GM19238 (cell line): Measurements from ENCODE around the gene OSBPL6.
"Not testable (repeated sequence)": the region's sequence is repeated elsewhere in the genome, so short reads cannot be mapped to it uniquely, and the experiment has no call there.

Experiments used
- DNase-seq: peaks from one replicate; pipeline ENCODE4 v3.0.0; 2011; ENCODE audit warnings: low spot score; ENCODE audit not compliant: insufficient read length

OSBPL6 gene

DNA sequence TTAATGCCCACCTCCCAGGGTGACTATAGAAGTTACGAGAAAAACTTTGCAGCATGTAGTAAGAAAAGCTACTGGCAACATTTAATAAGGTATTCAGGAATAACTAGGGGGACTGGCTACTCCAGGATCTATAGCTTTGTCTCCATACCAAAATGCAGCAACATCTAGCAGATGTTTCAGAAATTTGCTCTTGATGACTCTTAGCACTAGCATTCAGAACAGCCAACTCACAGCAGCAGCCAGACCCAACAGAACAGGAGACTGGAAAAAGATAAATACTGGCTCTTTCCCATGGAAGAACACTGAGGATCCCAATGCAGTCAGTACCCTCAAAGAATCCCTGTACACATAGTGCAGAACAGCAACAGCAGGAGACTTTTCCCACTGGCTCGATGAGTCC, 151.6 kb downstream of the OSBPL6 start:
- DNase-seq, result no peak

DNA sequence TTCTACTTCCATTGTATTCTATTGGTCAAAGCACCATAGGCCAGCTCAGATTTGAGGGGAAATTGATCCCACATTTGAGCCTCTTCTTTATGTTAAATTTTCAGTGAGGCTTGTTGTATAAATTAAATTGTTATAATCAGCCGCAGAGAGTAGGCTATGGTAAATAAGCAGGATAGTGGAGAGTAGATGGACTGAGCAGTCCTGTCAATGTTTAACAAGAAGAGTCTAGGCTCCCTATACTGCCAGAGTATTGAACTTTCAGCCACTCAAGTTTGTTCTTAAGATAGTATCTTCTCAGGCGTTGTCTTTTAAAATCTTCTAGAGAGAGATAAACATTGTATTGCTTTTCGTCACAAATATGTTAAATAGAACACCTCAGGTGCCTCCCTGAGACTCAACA, 155.7 kb downstream of the OSBPL6 start:
- DNase-seq, result no peak

DNA sequence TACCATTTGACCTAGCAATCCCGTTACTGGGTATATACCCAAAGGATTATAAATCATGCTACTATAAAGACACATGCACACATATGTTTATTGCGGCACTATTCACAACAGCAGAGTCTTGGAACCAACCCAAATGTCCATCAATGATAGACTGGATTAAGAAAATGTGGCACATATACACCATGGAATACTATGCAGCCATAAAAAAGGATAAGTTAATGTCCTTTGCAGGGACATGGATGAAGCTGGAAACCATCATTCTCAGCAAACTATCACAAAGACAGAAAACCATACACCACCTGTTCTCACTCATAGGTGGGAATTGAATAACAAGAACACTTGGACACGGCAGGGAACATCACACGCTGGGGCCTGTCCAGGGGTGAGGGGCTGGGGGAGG, 163.4 kb downstream of the OSBPL6 start:
- DNase-seq, result not testable (repeated sequence)

DNA sequence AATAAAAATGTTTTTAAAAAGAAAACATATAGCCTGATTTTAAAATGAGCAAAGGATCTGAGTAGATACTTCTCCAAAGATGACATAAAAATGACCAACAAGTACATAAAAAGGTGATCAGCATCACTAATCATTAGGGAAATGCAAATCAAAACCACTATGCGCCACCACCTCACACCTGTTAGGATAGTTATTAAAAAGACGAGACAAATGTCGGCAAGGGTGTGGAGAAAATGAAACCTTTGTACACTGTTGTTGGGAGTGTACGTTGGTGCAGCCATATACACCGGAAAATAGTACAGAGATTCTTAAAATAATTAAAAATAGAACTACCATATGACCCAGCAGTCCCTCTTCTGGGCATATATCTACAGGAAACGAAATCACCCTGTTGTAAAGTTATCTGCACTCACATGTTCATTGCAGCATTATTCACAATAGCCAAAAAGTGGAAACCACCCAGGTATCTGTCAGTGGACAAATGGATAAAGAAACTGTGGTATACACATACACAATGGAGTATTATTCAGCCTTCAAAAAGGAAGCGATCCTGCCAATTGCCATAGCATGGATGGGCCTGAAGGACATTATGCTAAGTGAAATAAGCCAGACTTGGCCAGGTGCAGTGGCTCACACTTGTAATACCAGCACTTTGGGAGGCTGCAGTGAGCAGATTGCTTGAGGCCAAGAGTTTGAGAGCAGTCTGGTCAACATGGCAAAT, 165.0 kb downstream of the OSBPL6 start:
- DNase-seq, result no peak

DNA sequence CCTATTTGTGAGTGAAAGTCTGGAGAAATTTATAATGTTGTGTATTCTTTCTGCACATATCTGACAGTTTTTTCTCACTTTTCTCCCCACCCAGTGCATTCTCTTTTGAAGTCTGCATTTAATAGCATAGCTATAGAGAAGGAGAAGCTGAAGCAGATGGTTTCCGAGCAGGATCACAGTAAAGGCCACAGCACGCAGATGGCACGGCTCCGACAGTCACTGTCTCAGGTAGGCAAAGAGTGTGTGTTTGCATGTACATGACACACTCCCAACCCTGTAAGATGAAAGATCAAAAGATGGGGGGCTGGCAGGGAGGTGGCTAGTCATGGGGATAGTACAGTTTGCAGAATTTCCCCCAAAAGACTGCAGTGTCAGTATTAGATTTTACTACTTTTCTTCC, 167.3 kb downstream of the OSBPL6 start:
- no peak for DNase-seq

DNA sequence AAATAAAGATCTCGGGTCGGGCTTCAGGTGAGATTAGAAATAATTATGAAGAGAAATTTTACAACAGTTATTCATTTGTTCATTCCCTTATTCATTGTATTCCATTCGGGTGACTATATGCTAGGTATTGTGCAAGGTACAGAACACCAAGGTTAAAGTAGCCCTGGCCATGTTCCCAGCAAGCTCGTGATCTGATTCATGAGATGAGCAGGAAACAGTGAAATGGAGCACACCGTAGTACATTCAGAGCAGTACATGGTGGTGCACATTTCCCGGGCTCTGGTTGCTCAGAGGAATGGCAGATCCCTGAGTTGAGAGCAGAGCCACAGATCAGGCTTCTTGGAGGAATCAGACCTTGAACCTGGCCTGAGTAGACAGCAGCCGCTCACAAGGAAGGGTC, 168.9 kb downstream of the OSBPL6 start:
- DNase-seq, result no peak

DNA sequence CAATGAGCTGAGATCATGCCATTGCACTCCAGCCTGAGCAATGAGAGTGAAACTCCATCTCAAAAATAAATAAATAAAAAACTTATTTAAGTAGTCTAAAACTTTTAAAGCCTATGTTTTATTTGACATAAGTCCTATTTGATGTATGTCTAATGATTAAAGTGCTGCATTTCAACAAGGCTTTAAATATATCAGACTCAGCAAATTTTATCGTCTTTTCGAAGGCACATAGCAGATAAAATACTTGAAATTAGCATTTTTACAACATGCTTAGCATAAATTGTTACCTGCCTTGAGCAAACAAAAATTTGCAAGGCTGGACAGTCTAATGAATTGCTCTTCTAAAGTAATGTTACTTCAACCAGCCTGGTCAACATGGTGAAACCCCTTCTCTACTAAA, 170.8 kb downstream of the OSBPL6 start:
- no peak for DNase-seq

DNA sequence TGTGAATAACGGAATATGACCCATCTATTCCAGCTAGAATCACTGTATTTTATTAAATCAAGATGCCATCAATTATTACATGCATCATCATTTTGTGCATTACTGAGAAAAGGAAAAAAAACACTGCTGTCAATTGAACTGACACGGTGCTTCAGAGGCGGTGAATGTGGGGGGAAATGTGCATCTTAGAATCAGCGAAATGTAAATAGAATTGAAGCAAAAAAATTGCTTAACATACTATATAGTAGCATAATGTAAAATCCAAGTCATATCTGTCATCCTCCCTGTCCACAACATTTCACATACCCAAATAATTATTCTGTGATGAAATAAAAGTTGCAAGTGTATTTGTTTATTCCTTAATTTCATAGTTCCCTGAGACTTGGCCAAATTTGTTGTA, 172.1 kb downstream of the OSBPL6 start:
- no peak for DNase-seq

DNA sequence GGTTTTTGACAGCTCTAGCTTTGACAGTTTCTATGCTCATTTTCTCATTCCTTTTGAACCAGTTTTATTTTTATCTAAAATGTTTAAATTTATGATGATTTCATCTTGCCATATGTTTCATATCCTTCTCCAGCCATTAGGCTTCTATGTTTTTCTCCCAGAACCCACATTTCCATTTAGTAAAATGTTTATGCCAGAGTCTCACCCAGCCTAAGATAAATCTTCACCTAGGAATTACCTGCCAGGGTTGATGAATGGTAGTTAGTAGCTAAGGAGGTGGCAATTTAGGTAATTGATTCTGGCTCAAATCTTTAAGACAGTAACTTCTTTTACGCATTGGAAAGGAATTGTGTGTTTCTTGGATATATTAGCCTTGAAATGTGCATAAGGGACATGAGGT, 173.0 kb downstream of the OSBPL6 start:
- DNase-seq, result no peak

DNA sequence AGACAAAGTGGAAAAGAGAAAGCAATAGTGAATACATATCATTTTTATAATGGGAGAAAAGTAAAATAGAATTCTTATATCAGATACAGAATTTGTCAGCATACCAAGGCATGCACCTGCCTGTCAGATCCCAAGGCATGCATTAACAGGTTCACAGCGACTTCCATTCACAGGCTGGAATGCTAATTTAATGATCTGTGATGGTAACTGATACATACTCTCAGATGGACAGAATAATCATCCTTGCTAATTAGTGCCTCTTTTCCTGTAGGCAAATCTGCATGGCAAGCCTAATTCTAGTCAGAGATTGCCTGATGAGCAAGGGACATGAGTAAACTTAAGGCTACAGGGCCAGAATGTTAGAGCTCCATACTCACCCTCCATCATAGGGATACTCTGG, 180.6 kb downstream of the OSBPL6 start:
- DNase-seq, result no peak

DNA sequence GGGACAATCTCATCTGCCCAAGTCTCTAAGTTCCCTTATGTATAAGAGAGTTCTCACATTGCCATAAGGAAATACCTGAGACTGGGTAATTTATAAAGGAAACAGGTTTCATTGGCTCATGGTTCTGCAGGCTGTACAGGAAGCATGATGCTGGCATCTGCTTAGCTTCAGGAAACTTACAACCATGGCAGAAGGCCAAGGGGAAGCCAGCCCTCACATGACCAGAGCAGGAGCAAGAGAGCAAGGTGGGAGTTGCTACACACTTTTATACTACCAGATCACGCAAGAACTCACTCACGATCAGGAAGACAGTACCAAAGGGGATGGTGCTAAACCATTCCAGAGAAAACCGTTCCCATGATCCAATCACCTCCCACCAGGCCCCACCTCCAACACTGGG, 182.7 kb downstream of the OSBPL6 start:
- no peak for DNase-seq

DNA sequence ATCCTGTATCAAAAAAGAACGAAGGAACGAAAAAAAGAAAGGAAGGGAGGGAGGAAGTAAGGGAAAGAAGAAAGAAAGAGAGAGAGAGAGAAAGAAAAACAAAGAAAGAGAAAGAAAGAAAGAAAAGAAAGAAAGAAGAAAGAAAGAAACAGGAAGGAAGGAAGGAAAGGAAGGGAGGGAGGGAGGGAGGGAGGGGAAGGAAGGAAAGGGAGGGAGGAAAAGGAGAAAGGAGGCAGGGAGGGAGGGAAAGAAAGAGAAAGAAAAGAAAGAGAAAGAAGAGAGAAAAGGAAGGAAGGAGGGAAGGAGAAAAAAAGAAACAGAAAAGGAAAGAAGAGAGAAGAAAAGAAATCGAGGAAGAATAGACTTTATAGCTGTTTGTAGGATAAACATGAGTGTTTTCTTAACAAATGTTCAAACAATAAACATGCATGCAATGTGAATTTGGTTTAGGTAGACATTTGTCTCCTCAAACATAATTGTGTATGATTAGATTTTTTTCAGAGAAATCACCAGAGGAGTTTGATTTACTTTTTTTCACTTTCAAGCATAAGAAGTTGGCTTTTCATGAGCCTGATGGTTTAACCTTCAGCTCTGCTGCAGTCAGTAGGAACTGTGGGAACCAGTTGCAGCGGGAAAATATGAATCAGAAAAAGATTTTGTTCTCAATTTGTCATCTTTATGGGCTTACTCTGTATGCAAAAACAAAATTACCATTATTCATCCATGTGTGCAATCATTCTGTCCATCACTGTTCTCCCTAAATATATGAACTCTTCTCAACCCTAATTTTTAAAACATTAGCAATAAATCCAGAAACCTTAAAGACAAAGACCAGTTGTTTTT, 185.1 kb downstream of the OSBPL6 start:
- DNase-seq, result no peak

DNA sequence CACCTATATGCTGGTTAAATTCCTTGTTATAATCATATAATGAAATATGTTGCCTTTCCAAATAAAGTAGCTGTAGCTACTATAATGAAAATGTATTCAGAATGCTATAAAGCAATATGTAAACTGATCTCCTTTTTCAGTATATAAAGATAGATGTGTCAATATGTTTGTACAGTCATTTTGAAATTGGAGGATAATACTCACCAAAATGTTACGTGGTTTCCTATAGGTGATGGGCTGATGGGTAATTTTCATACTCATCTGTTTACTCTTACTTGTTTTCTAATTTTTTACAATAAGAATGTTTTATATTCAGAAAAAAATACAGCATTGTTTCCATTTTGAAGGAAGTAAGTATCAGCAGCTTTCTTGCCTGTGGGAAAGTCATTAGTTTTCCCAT, 186.5 kb downstream of the OSBPL6 start:
- no peak for DNase-seq

DNA sequence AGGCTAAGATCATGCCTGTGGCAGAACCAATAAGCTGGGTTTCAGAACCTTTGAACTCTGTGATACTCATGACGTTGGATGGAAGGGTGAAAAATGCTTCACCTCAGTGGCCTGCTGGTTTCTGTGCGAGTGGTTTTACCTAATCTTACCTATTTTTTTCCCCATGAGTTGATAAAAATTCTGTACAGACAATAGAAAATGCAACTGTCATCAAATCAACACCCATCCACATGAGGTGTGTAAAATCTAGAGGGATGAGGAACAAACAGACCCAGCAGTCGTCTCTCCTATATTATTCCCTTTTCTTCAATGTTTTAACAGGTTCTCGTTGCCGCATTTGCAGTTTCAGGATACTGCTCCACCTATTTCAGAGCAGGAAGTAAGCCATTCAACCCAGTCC, 189.4 kb downstream of the OSBPL6 start:
- no peak for DNase-seq

DNA sequence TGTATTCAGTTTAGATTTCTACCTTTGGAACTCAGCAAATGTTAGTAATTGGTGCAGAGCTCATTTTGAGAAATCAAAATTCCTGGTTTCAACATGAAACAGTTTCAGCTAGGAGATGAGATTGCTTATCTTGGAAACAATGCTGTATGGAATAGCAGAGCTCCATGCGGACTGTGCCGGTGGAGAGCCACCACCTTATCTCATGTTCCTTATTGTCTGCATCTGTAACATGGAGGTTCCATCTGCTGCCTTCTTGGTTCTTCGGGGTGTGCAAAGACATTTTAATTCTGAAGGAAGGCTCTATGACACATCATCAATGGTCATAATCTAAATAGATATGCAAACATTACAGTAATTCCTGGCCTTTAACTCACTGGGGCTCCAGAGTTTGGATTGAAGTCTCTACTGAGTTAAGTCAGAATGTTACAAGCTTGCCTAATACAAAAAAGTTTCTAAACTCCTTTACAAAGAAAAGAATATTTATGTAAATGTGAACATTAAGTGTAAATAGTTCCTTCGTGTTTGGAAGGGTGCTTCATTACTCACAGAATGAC, 191.4 kb downstream of the OSBPL6 start:
- DNase-seq, result no peak

DNA sequence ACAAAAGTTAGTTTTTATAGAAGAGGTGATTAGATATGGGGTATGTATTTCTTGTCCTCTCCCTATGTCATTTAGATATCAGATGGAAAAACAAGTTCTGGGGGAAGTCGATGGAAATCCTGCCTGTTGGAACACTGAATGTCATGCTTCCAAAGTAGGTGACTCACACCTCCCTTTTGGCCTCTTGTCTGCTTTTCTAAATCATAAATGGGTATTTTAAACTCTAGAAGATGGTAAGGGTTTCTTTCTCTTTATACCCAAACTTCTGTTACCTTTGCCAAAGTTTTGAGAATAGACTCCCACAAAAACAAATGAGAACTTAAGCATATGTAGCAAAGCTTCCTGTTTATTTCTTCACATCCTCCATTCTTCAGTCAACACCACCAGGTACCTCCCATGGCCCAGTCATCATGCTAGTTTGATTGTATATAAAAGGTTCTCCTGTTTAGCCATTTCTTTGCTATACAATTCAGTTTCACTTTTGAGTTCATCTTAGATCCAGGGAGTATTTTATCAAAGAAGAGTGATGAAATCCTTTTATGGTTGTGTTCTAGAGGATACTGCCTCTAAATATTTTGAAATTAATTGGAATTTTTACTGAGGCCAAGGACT, 192.8 kb downstream of the OSBPL6 start:
- no peak for DNase-seq

DNA sequence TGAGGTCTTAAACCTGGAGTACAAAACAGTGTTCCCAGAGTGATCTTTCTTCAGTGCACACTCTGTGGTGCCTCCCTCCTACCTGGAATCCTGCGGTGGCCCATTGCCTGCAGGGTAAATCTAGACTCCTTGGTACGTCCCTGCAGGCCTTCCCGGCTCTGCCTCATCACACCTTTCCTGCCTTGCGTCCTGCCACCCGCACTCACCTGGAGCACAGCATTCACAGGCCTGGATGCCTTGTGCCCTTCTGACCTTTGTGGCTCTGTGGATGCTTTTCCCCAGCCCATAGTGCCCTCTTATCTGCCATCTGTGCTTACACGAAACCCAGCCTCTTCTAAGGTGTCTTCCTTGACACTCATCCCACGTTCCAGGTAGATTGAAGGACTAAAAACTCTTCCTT, 194.0 kb downstream of the OSBPL6 start:
- DNase-seq, result no peak

DNA sequence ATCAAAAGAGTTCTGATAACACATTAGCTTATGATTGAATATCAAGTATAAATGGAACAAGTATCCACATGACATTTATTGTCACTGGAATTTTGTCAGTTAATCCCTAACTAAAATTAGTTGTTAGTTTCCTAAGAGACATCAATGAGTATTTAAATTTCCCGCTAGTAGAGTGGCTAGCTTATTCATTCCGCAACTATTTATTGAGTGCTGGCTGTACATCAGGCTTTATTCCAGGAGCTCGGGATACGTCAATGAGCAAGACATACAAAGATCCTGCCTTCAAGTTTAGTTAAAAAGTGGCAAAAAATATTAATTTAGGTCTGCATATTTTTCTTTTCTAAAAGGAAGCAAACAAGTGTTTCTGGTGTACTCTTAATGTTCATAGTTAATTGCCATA, 197.4 kb downstream of the OSBPL6 start:
- no peak for DNase-seq

DNA sequence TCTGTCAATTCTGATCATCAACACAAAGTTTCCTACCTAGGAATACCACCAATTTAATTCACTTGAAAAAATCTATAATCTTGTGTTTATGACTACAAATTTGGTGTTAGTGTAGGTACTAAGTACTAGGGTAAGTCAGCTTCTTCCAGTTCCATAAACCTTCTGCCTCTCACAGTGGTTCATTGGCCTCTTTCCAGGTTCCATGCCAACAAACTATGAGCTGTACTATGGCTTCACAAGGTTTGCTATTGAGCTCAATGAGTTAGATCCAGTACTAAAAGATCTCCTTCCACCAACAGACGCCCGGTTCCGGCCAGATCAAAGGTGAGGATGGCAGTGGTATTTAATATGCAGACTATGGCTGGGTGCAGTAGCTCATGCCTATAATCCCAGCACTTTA, 197.9 kb downstream of the OSBPL6 start:
- DNase-seq, result no peak

DNA sequence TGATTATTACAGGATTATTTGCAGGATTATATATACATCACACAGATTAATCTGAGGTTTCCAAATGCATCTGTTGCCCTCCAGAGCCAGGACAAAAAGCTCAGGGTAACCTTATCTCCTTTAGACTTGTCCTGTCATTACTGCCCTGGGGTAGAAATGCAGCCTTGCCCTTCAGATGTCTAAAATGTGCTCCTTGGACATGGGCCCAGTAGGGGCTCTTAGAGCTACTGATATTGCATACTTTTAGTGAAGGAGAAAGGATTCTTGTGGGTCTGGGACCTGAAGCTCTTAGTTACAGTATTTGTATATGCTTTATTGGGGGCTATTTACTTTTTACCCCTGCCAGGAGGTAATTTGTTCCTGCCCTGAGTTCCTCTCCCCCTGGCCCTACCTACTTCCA, 200.5 kb downstream of the OSBPL6 start:
- DNase-seq, result no peak

DNA sequence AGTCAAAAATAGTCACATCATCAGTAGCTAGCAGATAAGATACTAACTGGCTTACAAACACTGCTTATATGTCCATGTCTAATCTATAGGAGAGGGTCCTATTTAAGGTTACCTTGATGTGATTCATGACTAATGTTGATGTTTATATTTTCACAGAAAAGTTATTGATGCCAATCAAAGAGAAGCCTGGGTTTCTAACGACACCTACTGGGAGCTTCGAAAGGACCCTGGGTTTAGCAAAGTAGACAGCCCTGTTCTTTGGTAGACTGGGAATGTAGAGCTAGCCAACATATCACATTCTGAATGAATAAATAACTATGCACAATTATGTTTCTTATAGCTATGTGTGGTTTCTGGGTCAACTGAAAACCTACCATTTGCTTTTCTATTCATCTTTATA, 201.0 kb downstream of the OSBPL6 start:
- no peak for DNase-seq

DNA sequence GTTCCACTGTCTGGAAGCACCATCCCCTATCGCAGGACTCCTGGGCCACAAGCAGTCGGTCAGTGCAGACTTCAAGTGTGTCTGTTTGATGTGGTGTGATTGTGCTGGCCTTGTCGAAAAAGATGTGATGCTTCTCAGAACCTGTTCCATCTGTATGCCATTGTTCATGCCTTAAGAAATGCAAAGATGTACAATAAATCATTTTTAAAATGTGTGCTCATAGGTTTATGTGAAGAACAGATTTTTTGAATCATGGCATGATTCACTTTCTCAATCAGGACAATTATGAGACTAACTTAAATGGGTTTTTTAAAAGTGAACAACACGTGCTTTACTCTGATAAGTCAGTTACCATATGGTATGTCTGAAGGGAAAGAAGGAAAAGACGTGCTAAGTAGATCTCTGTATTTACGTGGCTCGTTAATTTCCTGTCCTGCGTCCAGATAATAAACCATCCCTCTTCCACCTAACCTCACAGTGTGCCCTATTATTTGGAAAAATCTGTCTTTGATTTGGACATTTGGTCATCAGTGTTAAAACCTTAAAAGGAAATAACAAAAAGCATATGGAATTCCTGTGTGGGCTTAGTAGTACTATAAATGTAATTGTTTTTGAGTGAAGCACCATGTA, 201.7 kb downstream of the OSBPL6 start:
- no peak for DNase-seq
